PC-9 (cell line): ENCODE data around the gene ZNF655.

Source experiments
- EZH2 ChIP-seq: fragments of 200-600 bp; sonication (generic); IDR thresholded peaks from 2 replicates; pipeline ENCODE4 v1.8.0; 2017; ENCODE audit warnings: antibody characterized with exemption, low read depth
- TF ChIP-seq, protein P1 (sequence below): fragments of 200-600 bp; sonication (generic); conservative IDR thresholded peaks from 2 replicates; pipeline ENCODE4 v1.6.1; 2017; ENCODE audit warnings: mixed run types, antibody characterized with exemption, mild to moderate bottlenecking, moderate library complexity

DNA sequence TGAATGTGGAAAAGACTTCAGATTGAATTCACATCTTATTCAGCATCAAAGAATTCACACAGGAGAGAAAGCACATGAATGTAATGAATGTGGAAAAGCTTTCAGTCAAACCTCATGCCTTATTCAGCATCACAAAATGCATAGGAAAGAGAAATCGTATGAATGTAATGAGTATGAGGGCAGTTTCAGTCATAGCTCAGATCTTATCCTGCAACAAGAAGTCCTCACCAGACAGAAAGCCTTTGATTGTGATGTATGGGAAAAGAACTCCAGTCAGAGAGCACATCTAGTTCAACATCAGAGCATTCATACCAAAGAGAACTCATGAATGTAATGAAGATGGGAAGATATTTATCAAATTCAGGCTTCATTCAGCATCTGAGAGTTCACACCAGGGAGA lies 14.8 kb downstream of the ZNF655 start:
- TF ChIP-seq, protein P1, sequence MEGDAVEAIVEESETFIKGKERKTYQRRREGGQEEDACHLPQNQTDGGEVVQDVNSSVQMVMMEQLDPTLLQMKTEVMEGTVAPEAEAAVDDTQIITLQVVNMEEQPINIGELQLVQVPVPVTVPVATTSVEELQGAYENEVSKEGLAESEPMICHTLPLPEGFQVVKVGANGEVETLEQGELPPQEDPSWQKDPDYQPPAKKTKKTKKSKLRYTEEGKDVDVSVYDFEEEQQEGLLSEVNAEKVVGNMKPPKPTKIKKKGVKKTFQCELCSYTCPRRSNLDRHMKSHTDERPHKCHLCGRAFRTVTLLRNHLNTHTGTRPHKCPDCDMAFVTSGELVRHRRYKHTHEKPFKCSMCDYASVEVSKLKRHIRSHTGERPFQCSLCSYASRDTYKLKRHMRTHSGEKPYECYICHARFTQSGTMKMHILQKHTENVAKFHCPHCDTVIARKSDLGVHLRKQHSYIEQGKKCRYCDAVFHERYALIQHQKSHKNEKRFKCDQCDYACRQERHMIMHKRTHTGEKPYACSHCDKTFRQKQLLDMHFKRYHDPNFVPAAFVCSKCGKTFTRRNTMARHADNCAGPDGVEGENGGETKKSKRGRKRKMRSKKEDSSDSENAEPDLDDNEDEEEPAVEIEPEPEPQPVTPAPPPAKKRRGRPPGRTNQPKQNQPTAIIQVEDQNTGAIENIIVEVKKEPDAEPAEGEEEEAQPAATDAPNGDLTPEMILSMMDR: no peak
- TF ChIP-seq EZH2: no peak
